ENCODE results near the gene CRHR1.

Gene CRHR1

GRCh38 chr17:45847101-45847500, 63.0 kb downstream of the CRHR1 start:
- no peaks in the 10 kb centered on the region for H3K9me3 ChIP-seq (ENCODE audit: control extremely low read depth in 1 of 5, control insufficient read depth in 4 of 5, insufficient read depth in 2 of 5, low read depth in 1 of 5, low read length in 4 of 5)
- CTCF ChIA-PET: interaction anchor here (1.0 to 1.6 kb wide), 4 partner anchors 10 to 205 kb away, joined by 3 to 5 read pairs (median 3); no protein-coding TSS in a partner anchor
- POLR2A ChIA-PET: no interaction called here
- 100% methylated on average over 4 of the region's 4 CpGs for WGBS (ENCODE audit: insufficient coverage)
- H3K27ac ChIP-seq (ENCODE audit: insufficient read depth in 1 of 2, low read depth in 1 of 2, low read length in 2 of 2, poor library complexity in 1 of 2, severe bottlenecking in 2 of 2): no peak overlapping the region
- H3K36me3 ChIP-seq (ENCODE audit: control insufficient read depth in 4 of 4, insufficient read depth in 4 of 4, low read length in 3 of 4): no peaks in the 10 kb centered on the region
- peaks cover 0 to 3% (median 0%) of the 10 kb centered on the region in 4 experiments for H3K4me1 ChIP-seq (ENCODE audit: control extremely low read depth in 1 of 4, control insufficient read depth in 4 of 4, insufficient read depth in 4 of 4, low read length in 3 of 4)
- H3K27me3 ChIP-seq (replicated peaks in 2 of 5; ENCODE audit: control insufficient read depth in 4 of 5, insufficient read depth in 5 of 5, low read length in 4 of 5): peaks cover 0 to 16% (median 7%) of the 10 kb centered on the region in 5 experiments
- no peak overlapping the region for H3K4me3 ChIP-seq (ENCODE audit: control insufficient read depth in 1 of 7, extremely low read depth in 1 of 7, insufficient read depth in 4 of 7, low read depth in 2 of 7, low read length in 6 of 7)
- no peak for DNase-seq

GRCh38 chr17:45847747-45848146, 63.6 kb downstream of the CRHR1 start:
- no CpG with 5 or more reads among the region's 5 CpGs for WGBS (ENCODE audit: insufficient coverage)
- DNase-seq: no peak
- peaks cover 0 to 17% (median 10%) of the 10 kb centered on the region in 5 experiments for H3K27me3 ChIP-seq (replicated peaks in 2 of 5; ENCODE audit: control insufficient read depth in 4 of 5, insufficient read depth in 5 of 5, low read length in 4 of 5)
- H3K36me3 ChIP-seq (ENCODE audit: control insufficient read depth in 4 of 4, insufficient read depth in 4 of 4, low read length in 3 of 4): no peaks in the 10 kb centered on the region
- ChIA-PET POLR2A (no interaction called here), CTCF (interaction anchor here (1.3 to 1.6 kb wide), 3 partner anchors 11 to 16 kb away, joined by 3 to 5 read pairs (median 3); no protein-coding TSS in a partner anchor)
- H3K4me1 ChIP-seq (ENCODE audit: control extremely low read depth in 1 of 4, control insufficient read depth in 4 of 4, insufficient read depth in 4 of 4, low read length in 3 of 4): peaks cover 0 to 3% (median 0%) of the 10 kb centered on the region in 4 experiments
- no peak overlapping the region for H3K27ac ChIP-seq (ENCODE audit: insufficient read depth in 1 of 2, low read depth in 1 of 2, low read length in 2 of 2, poor library complexity in 1 of 2, severe bottlenecking in 2 of 2)
- no peak overlapping the region for H3K4me3 ChIP-seq (ENCODE audit: control insufficient read depth in 1 of 7, extremely low read depth in 1 of 7, insufficient read depth in 4 of 7, low read depth in 2 of 7, low read length in 6 of 7)
- no peaks in the 10 kb centered on the region for H3K9me3 ChIP-seq (ENCODE audit: control extremely low read depth in 1 of 5, control insufficient read depth in 4 of 5, insufficient read depth in 2 of 5, low read depth in 1 of 5, low read length in 4 of 5)

DNA sequence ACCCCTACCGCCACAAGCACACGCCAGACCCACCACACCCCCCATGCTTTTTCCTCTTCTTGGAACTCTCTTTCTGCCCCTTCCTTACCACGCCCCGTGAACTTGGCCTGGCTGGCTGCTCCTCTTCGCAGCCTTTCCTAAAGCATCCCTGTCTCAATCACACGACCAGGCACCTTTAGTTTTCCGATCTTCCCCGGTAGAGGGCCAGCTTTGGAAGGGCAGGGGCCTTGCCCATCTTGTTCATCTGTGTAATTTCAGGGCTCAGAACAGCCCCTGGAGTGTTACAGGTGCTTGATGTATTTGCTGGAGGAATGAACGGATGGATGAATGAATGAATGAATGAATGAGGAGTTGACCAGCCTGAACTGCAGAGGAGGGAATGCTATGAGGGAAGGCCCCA, 64.3 kb downstream of the CRHR1 start:
- Histone ChIP-seq H3K27me3 (replicated peaks in 2 of 5; ENCODE audit: control insufficient read depth in 4 of 5, insufficient read depth in 5 of 5, low read length in 4 of 5) (peaks cover 0 to 17% (median 10%) of the 10 kb centered on the region in 5 experiments), H3K36me3 (ENCODE audit: control insufficient read depth in 4 of 4, insufficient read depth in 4 of 4, low read length in 3 of 4) (no peaks in the 10 kb centered on the region), H3K27ac (ENCODE audit: insufficient read depth in 1 of 2, low read depth in 1 of 2, low read length in 2 of 2, poor library complexity in 1 of 2, severe bottlenecking in 2 of 2) (no peak overlapping the region), H3K4me3 (ENCODE audit: control insufficient read depth in 1 of 7, extremely low read depth in 1 of 7, insufficient read depth in 4 of 7, low read depth in 2 of 7, low read length in 6 of 7) (no peak overlapping the region), H3K4me1 (ENCODE audit: control extremely low read depth in 1 of 4, control insufficient read depth in 4 of 4, insufficient read depth in 4 of 4, low read length in 3 of 4) (peaks cover 0 to 3% (median 0%) of the 10 kb centered on the region in 4 experiments), H3K9me3 (ENCODE audit: control extremely low read depth in 1 of 5, control insufficient read depth in 4 of 5, insufficient read depth in 2 of 5, low read depth in 1 of 5, low read length in 4 of 5) (no peaks in the 10 kb centered on the region)
- POLR2A ChIA-PET: no interaction called here
- CTCF ChIA-PET: interaction anchor here (1.3 kb wide), 1 partner anchor 11 kb away, joined by 3 read pairs; no protein-coding TSS in a partner anchor
- WGBS (ENCODE audit: insufficient coverage): 86% methylated on average over 9 of the region's 9 CpGs
- no peak for DNase-seq

GRCh38 chr17:45848868-45849535, 64.9 kb downstream of the CRHR1 start:
- Histone ChIP-seq H3K27ac (ENCODE audit: insufficient read depth in 1 of 2, low read depth in 1 of 2, low read length in 2 of 2, poor library complexity in 1 of 2, severe bottlenecking in 2 of 2) (no peak overlapping the region), H3K4me3 (ENCODE audit: control insufficient read depth in 1 of 7, extremely low read depth in 1 of 7, insufficient read depth in 4 of 7, low read depth in 2 of 7, low read length in 6 of 7) (no peak overlapping the region), H3K27me3 (replicated peaks in 2 of 5; ENCODE audit: control insufficient read depth in 4 of 5, insufficient read depth in 5 of 5, low read length in 4 of 5) (peaks cover 0 to 17% (median 10%) of the 10 kb centered on the region in 5 experiments), H3K36me3 (ENCODE audit: control insufficient read depth in 4 of 4, insufficient read depth in 4 of 4, low read length in 3 of 4) (no peaks in the 10 kb centered on the region), H3K9me3 (ENCODE audit: control extremely low read depth in 1 of 5, control insufficient read depth in 4 of 5, insufficient read depth in 2 of 5, low read depth in 1 of 5, low read length in 4 of 5) (no peaks in the 10 kb centered on the region), H3K4me1 (ENCODE audit: control extremely low read depth in 1 of 4, control insufficient read depth in 4 of 4, insufficient read depth in 4 of 4, low read length in 3 of 4) (peaks cover 0 to 3% (median 0%) of the 10 kb centered on the region in 4 experiments)
- POLR2A ChIA-PET: no interaction called here
- CTCF ChIA-PET: interaction anchor here (0.6 to 1.4 kb wide), 2 partner anchors 17 to 121 kb away, joined by 4 read pairs; no protein-coding TSS in a partner anchor
- no peak for DNase-seq
- WGBS (ENCODE audit: insufficient coverage): 90% methylated on average over 9 of the region's 15 CpGs

DNA sequence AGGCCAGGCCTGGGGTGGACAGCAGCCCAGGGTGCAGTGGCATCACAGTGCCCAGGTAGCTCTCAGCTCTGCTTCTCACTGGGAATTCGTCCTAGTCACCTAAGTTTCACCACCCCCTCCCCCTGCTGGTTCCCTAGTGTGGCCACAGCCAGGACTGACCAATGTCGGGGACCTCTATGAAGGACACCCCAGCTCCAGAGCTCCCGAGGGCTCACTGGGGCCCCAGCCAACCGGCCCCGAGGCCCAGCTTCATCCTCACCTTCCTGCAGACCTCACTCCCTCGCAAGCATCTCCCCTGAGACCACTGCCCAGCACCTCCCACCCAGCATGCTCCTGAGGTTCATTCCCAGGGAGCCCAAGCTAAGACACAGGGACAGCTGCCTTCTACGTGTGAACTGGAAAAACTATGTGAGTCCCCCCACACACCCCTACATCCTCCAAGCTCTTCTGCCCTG, 65.4 kb downstream of the CRHR1 start:
- no peak for DNase-seq
- no peaks in the 10 kb centered on the region for H3K9me3 ChIP-seq (ENCODE audit: control extremely low read depth in 1 of 5, control insufficient read depth in 4 of 5, insufficient read depth in 2 of 5, low read depth in 1 of 5, low read length in 4 of 5)
- CTCF ChIA-PET: interaction anchor here (0.6 to 1.4 kb wide), 3 partner anchors 17 to 214 kb away, joined by 3 to 4 read pairs (median 4); no protein-coding TSS in a partner anchor
- H3K4me3 ChIP-seq (ENCODE audit: control insufficient read depth in 1 of 7, extremely low read depth in 1 of 7, insufficient read depth in 4 of 7, low read depth in 2 of 7, low read length in 6 of 7): no peak overlapping the region
- no peaks in the 10 kb centered on the region for H3K36me3 ChIP-seq (ENCODE audit: control insufficient read depth in 4 of 4, insufficient read depth in 4 of 4, low read length in 3 of 4)
- H3K27ac ChIP-seq (ENCODE audit: insufficient read depth in 1 of 2, low read depth in 1 of 2, low read length in 2 of 2, poor library complexity in 1 of 2, severe bottlenecking in 2 of 2): no peak overlapping the region
- H3K27me3 ChIP-seq (replicated peaks in 2 of 5; ENCODE audit: control insufficient read depth in 4 of 5, insufficient read depth in 5 of 5, low read length in 4 of 5): peaks cover 0 to 17% (median 10%) of the 10 kb centered on the region in 5 experiments
- POLR2A ChIA-PET: no interaction called here
- peaks cover 0 to 3% (median 0%) of the 10 kb centered on the region in 4 experiments for H3K4me1 ChIP-seq (ENCODE audit: control extremely low read depth in 1 of 4, control insufficient read depth in 4 of 4, insufficient read depth in 4 of 4, low read length in 3 of 4)
- 100% methylated on average over 5 of the region's 7 CpGs for WGBS (ENCODE audit: insufficient coverage)

- H3K4me1 ChIP-seq (ENCODE audit: control extremely low read depth in 1 of 4, control insufficient read depth in 4 of 4, insufficient read depth in 4 of 4, low read length in 3 of 4): peaks cover 0 to 3% (median 0%) of the 10 kb centered on the region in 4 experiments
- ChIA-PET POLR2A (no interaction called here), CTCF (interaction anchor here (0.6 to 1.4 kb wide), 4 partner anchors 18 to 215 kb away, joined by 3 to 4 read pairs (median 4); no protein-coding TSS in a partner anchor)
- peaks cover 0 to 19% (median 10%) of the 10 kb centered on the region in 5 experiments for H3K27me3 ChIP-seq (replicated peaks in 2 of 5; ENCODE audit: control insufficient read depth in 4 of 5, insufficient read depth in 5 of 5, low read length in 4 of 5)
- no peaks in the 10 kb centered on the region for H3K36me3 ChIP-seq (ENCODE audit: control insufficient read depth in 4 of 4, insufficient read depth in 4 of 4, low read length in 3 of 4)
- H3K27ac ChIP-seq (ENCODE audit: insufficient read depth in 1 of 2, low read depth in 1 of 2, low read length in 2 of 2, poor library complexity in 1 of 2, severe bottlenecking in 2 of 2): no peak overlapping the region
- H3K9me3 ChIP-seq (ENCODE audit: control extremely low read depth in 1 of 5, control insufficient read depth in 4 of 5, insufficient read depth in 2 of 5, low read depth in 1 of 5, low read length in 4 of 5): no peaks in the 10 kb centered on the region
- DNase-seq: no peak
- WGBS (ENCODE audit: insufficient coverage): 100% methylated on average over 2 of the region's 4 CpGs
- H3K4me3 ChIP-seq (ENCODE audit: control insufficient read depth in 1 of 7, extremely low read depth in 1 of 7, insufficient read depth in 4 of 7, low read depth in 2 of 7, low read length in 6 of 7): no peak overlapping the region
Measured at GRCh38 chr17:45850011-45850410, 65.9 kb downstream of the CRHR1 start.

DNA sequence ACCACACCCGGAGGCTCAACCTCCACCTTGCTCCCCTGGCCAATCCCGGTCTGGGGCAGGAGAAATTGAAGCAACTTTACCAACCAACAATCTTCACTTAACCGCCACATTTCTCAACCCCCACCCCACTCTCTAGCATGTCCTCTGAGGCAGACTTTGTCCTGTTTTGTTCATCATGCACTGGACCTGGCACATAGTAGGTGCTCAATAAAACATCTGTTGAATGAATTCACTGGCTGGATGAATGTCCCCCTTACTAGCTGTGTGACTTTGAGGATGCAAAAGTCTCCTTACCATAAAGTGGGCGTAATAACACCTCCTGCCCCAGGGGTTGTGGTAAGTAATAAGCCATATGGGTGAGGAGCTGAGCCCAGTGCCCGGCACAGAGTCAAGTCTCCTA, 66.3 kb downstream of the CRHR1 start:
- H3K4me3 ChIP-seq (ENCODE audit: control insufficient read depth in 1 of 7, extremely low read depth in 1 of 7, insufficient read depth in 4 of 7, low read depth in 2 of 7, low read length in 6 of 7): no peak overlapping the region
- no peak overlapping the region for H3K27ac ChIP-seq (ENCODE audit: insufficient read depth in 1 of 2, low read depth in 1 of 2, low read length in 2 of 2, poor library complexity in 1 of 2, severe bottlenecking in 2 of 2)
- peaks cover 0 to 22% (median 10%) of the 10 kb centered on the region in 5 experiments for H3K27me3 ChIP-seq (replicated peaks in 2 of 5; ENCODE audit: control insufficient read depth in 4 of 5, insufficient read depth in 5 of 5, low read length in 4 of 5)
- POLR2A ChIA-PET: no interaction called here
- no peaks in the 10 kb centered on the region for H3K9me3 ChIP-seq (ENCODE audit: control extremely low read depth in 1 of 5, control insufficient read depth in 4 of 5, insufficient read depth in 2 of 5, low read depth in 1 of 5, low read length in 4 of 5)
- CTCF ChIA-PET: interaction anchor here (1.3 to 1.4 kb wide), 2 partner anchors 210 to 215 kb away, joined by 3 read pairs; no protein-coding TSS in a partner anchor
- peaks cover 0 to 3% (median 0%) of the 10 kb centered on the region in 4 experiments for H3K4me1 ChIP-seq (ENCODE audit: control extremely low read depth in 1 of 4, control insufficient read depth in 4 of 4, insufficient read depth in 4 of 4, low read length in 3 of 4)
- WGBS (ENCODE audit: insufficient coverage): 93% methylated on average over 4 of the region's 5 CpGs
- H3K36me3 ChIP-seq (ENCODE audit: control insufficient read depth in 4 of 4, insufficient read depth in 4 of 4, low read length in 3 of 4): no peaks in the 10 kb centered on the region
- no peak for DNase-seq

Data from common myeloid progenitor, CD34-positive (primary cell).